Fibroblast of lung (primary cell): ENCODE measurements around the gene ZNF467. TPM values are rescaled to one million over a fixed set of nuclear protein-coding genes. Genes with fewer than 3 reads are reported as not detected.

Experiments used
- DNase-seq, 2 donors: peaks; one replicate each; pipeline versions ENCODE4 v3.0.0 to v3.0.0-alpha.2; 2010; ENCODE audit warnings: low read depth in 2 of 2
- H2AFZ ChIP-seq: 2 replicates; pipeline ENCODE4 v1.5.1; 2012; ENCODE audit warnings: low read length, control low read depth, inconsistent platforms
- H3K27ac ChIP-seq: 2 replicates; pipeline ENCODE4 v1.5.1; 2011; ENCODE audit warnings: low read length, control low read depth; ENCODE audit not compliant: insufficient read depth
- H3K27me3 ChIP-seq: 2 replicates; pipeline ENCODE4 v1.5.1; 2011; ENCODE audit warnings: mild to moderate bottlenecking, low read length; ENCODE audit not compliant: control insufficient read depth, insufficient read depth
- H3K36me3 ChIP-seq: 2 replicates; pipeline ENCODE4 v1.5.1; 2011; ENCODE audit warnings: low read length; ENCODE audit not compliant: control insufficient read depth, insufficient read depth
- H3K4me1 ChIP-seq: 2 replicates; pipeline ENCODE4 v1.5.1; 2011; ENCODE audit warnings: low read length; ENCODE audit not compliant: control insufficient read depth, insufficient read depth; ENCODE audit errors: extremely low read depth
- H3K4me2 ChIP-seq: 2 replicates; pipeline ENCODE4 v1.5.1; 2011; ENCODE audit warnings: low read length, control low read depth; ENCODE audit not compliant: insufficient read depth; ENCODE audit errors: extremely low read depth
- H3K4me3 ChIP-seq, 4 experiments: fragments of 200-600 bp in 1 of 4; sonication (generic) in 1 of 4; replicated peaks in 1 of 4; 2 replicates each; pipeline ENCODE4 v1.5.1; 2011 to 2016; ENCODE audit warnings: low read length in 4 of 4, low read depth in 3 of 4, mild to moderate bottlenecking in 3 of 4, control low read depth in 2 of 4, inconsistent platforms in 1 of 4, mixed read lengths in 1 of 4; ENCODE audit not compliant: insufficient read depth in 1 of 4; ENCODE audit errors: control extremely low read depth in 1 of 4
- H3K79me2 ChIP-seq: 2 replicates; pipeline ENCODE4 v1.5.1; 2012; ENCODE audit warnings: mild to moderate bottlenecking, low read length, inconsistent platforms; ENCODE audit not compliant: control insufficient read depth, insufficient read depth
- H3K9ac ChIP-seq: 2 replicates; pipeline ENCODE4 v1.5.1; 2011; ENCODE audit warnings: mild to moderate bottlenecking, low read length, control low read depth; ENCODE audit not compliant: insufficient read depth
- H3K9me3 ChIP-seq: 2 replicates; pipeline ENCODE4 v1.5.1; 2012; ENCODE audit warnings: low read depth, low read length; ENCODE audit not compliant: control insufficient read depth, insufficient read depth
- H4K20me1 ChIP-seq: 2 replicates; pipeline ENCODE4 v1.5.1; 2011; ENCODE audit warnings: low read length; ENCODE audit not compliant: control insufficient read depth, insufficient read depth; ENCODE audit errors: extremely low read depth
- CTCF ChIP-seq, 2 donors: IDR thresholded peaks in 1 of 2; conservative IDR thresholded peaks in 1 of 2; 1 replicate in 1 of 2; 2 replicates in 1 of 2; pipeline ENCODE4 v1.5.1; 2011 to 2012; ENCODE audit warnings: low read length in 2 of 2, control low read depth in 1 of 2, inconsistent platforms in 1 of 2, low read depth in 1 of 2, mild to moderate bottlenecking in 1 of 2
- EZH2 ChIP-seq: IDR thresholded peaks from 2 replicates; pipeline ENCODE4 v1.5.1; 2012; ENCODE audit warnings: low read length, control low read depth, mild to moderate bottlenecking; ENCODE audit errors: missing control alignments
- polyA plus RNA-seq, 2 donors: library from polyadenylated mRNA; depleted of rRNA in 1 of 2; stranded (reverse) in 1 of 2; unstranded in 1 of 2; fragments of >200 nt; gene quantifications; 2 replicates each; pipeline ENCODE4 v1.2.1, GENCODE V29; 2011 to 2012; ENCODE audit warnings: missing spikeins in 1 of 2
- total RNA-seq: library from RNA; depleted of rRNA; stranded (reverse); fragments of >200 nt; gene quantifications from 2 replicates; pipeline ENCODE4 v1.2.1, GENCODE V29; 2014

The ZNF467 gene
- total and polyA plus RNA-seq, 2 donors (not counting 1 experiment from before 2014, with no cell fraction given): 0.89 to 1.3 TPM

GRCh38 chr7:149801816-149802215 is 28.4 kb upstream of the ZNF467 start:
- no peaks in the 10 kb centered on the region for H3K9me3 ChIP-seq
- H3K36me3 ChIP-seq: no peaks in the 10 kb centered on the region
- H3K4me1 ChIP-seq: no peaks in the 10 kb centered on the region
- H3K4me2 ChIP-seq: no peak overlapping the region
- H3K79me2 ChIP-seq: no peaks in the 10 kb centered on the region
- no peak for DNase-seq
- TF ChIP-seq EZH2 (no peak), CTCF (conservative IDR thresholded peaks at IDR 0.05 in 1 of 2, IDR thresholded peaks at IDR 0.05 in 1 of 2; ENCODE audit: low read depth in 1 of 2, low read length in 2 of 2) (no peak)
- no peak overlapping the region for H3K4me3 ChIP-seq
- no peak overlapping the region for H3K27ac ChIP-seq
- no peak overlapping the region for H2AFZ ChIP-seq
- no peaks in the 10 kb centered on the region for H4K20me1 ChIP-seq
- H3K27me3 ChIP-seq: no peaks in the 10 kb centered on the region
- no peak overlapping the region for H3K9ac ChIP-seq

- Histone ChIP-seq H3K27ac (no peak overlapping the region), H3K27me3 (no peaks in the 10 kb centered on the region)
- DNase-seq: no peak
These were observed 27.7 kb upstream of the ZNF467 start for GRCh38 chr7:149801002-149801566.

GRCh38 chr7:149800169-149800555 is 26.8 kb upstream of the ZNF467 start:
- H3K27me3 ChIP-seq: no peaks in the 10 kb centered on the region

More at GRCh38 chr7:149801002-149801566, 27.7 kb upstream of the ZNF467 start:
- H3K9me3 ChIP-seq: no peaks in the 10 kb centered on the region
- no peaks in the 10 kb centered on the region for H3K79me2 ChIP-seq
- H4K20me1 ChIP-seq: no peaks in the 10 kb centered on the region
- no peak overlapping the region for H3K4me3 ChIP-seq
- TF ChIP-seq CTCF (conservative IDR thresholded peaks at IDR 0.05 in 1 of 2, IDR thresholded peaks at IDR 0.05 in 1 of 2; ENCODE audit: low read depth in 1 of 2, low read length in 2 of 2): no peak
- no peak for TF ChIP-seq EZH2
- no peaks in the 10 kb centered on the region for H3K4me1 ChIP-seq
- no peak overlapping the region for H3K9ac ChIP-seq
- no peak overlapping the region for H3K4me2 ChIP-seq
- no peak overlapping the region for H2AFZ ChIP-seq
- no peaks in the 10 kb centered on the region for H3K36me3 ChIP-seq

More at GRCh38 chr7:149800169-149800555, 26.8 kb upstream of the ZNF467 start:
- Histone ChIP-seq H3K9me3 (no peaks in the 10 kb centered on the region), H3K27ac (no peak overlapping the region), H4K20me1 (no peaks in the 10 kb centered on the region), H3K79me2 (no peaks in the 10 kb centered on the region), H3K4me1 (no peaks in the 10 kb centered on the region), H2AFZ (no peak overlapping the region), H3K9ac (no peak overlapping the region), H3K4me3 (no peak overlapping the region), H3K4me2 (no peak overlapping the region), H3K36me3 (no peaks in the 10 kb centered on the region)
- DNase-seq: no peak
- TF ChIP-seq CTCF (conservative IDR thresholded peaks at IDR 0.05 in 1 of 2, IDR thresholded peaks at IDR 0.05 in 1 of 2; ENCODE audit: low read depth in 1 of 2, low read length in 2 of 2) (no peak), EZH2 (no peak)
